SH-SY5Y (cell line): ENCODE results near the gene SARDH.

Experiments
- GATA2 ChIP-seq: IDR thresholded peaks from 2 replicates; pipeline ENCODE4 v1.6.1; 2011; ENCODE audit warnings: mild to moderate bottlenecking, low read depth, low read length
- GATA3 ChIP-seq: IDR thresholded peaks from 2 replicates; pipeline ENCODE4 v1.6.1; 2011; ENCODE audit warnings: low read depth, mild to moderate bottlenecking, low read length, moderate library complexity

DNA sequence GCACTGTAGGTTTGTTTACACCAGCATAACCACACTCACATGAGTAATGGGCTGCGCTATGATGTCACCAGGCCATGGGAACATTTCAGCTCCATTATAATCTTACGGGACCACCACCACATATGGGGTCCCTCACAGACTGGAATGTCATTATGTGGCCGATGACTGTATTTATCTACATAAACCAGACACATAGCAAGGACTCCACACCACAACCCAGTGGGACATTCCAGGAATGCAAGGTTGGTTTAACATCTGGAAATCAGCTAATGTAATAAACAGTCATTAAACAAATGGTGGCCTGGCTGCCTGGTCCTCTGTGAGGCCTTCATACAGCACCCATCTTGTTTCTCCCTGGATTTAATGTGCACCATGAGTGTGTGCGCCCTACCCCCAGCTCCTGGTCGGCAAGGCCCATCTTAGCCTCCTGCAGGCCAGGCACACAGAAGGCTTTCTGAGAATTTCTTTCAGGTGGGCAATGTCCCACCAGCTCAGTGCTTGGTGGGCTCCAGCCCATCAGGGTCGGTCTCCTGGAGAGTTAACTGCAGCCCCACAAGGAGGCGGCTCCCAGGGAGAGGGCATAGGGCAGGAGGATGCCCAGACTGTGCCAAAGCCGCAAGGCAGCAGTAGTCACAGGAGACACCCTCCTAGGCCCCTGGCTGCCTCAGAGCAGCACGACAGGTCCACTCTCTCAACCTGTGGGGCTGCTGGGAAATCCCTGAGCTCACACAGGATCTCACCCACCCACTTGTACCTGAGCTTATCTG lies 35.9 kb upstream of the SARDH start:
- TF ChIP-seq GATA2, result no peak
- TF ChIP-seq GATA3, result no peak
